Rectal smooth muscle tissue (tissue), 1 donor: ENCODE data around the gene CYYR1.

Source experiments
- H3K27ac ChIP-seq: one replicate; pipeline ENCODE4 v1.7.0; 2013; ENCODE audit warnings: low read depth, low read length, inconsistent platforms
- H3K27me3 ChIP-seq: one replicate; pipeline ENCODE4 v1.7.0; 2013; ENCODE audit warnings: low read length; ENCODE audit not compliant: control insufficient read depth, insufficient read depth
- H3K36me3 ChIP-seq: one replicate; pipeline ENCODE4 v1.7.0; 2013; ENCODE audit warnings: low read length; ENCODE audit not compliant: control insufficient read depth, insufficient read depth
- H3K4me1 ChIP-seq: one replicate; pipeline ENCODE4 v1.7.0; 2013; ENCODE audit warnings: low read length; ENCODE audit not compliant: control insufficient read depth, insufficient read depth
- H3K4me3 ChIP-seq: one replicate; pipeline ENCODE4 v1.7.0; 2013; ENCODE audit warnings: low read length
- H3K9ac ChIP-seq: one replicate; pipeline ENCODE4 v1.7.0; 2013; ENCODE audit warnings: low read length

CYYR1 gene

DNA sequence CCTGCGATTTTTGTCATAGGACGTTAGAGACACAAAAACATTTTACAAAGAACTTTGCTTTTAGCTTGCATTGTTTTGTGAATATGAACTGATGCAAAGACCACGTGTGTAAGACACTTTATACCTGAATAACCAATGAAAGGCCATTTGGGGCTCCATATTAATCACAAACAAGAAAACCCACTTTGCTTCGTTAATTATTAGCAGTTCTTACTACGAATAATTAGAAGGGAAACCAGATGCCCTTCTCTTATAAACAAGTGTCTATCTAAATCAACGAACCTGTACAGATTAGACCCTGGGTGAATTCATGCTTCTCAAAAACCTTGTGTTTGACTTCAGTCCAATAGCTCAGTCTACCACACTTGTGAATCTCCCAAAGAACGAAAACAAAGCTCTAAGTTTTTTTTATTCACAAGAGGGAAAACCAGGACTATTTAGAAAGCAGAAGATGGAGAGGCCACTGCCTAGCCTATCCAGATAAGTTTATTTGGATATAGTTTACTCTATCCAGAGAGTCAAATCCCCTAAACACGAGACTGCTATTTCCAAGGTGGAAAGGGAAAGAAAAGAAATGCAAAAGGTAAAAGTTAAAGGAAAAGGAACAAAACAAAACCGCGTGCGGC lies 897 bp downstream of the CYYR1 start:
- no peak overlapping the region for H3K9ac ChIP-seq
- no peaks in the 10 kb centered on the region for H3K27me3 ChIP-seq
- H3K4me1 ChIP-seq, result no peaks in the 10 kb centered on the region
- no peak overlapping the region for H3K27ac ChIP-seq
- H3K36me3 ChIP-seq, result no peaks in the 10 kb centered on the region
- no peak overlapping the region for H3K4me3 ChIP-seq

DNA sequence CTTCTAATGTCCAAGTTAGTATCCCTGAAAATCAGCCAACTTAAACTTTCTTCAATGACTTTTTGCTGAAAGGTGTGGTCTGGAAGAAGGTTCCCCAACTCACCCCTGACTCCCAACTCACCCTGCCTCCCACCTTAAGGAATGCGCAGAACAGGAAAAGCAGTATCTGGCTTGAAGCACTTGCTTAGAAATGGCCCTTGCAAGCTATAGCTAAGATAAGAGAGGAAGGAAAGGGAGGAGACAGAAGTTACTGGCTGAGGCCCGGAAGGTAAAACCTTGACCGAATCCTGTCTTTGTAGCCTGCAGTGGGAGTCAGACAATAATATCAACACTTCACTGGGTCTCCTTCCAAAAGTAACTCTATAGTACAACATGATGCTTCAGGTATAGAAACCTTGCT lies 2.9 kb downstream of the CYYR1 start:
- Histone ChIP-seq H3K27ac (no peak overlapping the region), H3K4me3 (no peak overlapping the region)

DNA sequence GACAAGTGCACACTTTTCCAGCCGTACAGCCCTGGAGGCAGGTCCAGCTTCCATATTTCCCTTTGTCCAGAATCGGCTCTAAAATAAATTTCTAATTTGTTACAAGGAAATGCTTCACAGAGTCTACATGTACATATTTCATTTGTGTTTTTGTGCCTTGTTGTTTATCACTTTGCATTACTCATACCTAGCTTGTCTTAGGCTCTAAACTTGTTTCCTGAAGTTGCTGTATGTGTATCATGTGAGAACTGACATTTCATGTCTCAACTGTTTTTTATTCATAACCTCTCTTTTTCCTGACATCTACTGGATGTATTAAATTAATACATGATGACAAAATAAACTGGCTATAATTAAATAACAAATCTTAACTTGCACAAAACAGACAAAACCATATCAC lies 7.5 kb downstream of the CYYR1 start:
- Histone ChIP-seq H3K9ac (no peak overlapping the region), H3K27me3 (no peaks in the 10 kb centered on the region), H3K4me3 (no peak overlapping the region), H3K27ac (no peak overlapping the region), H3K36me3 (no peaks in the 10 kb centered on the region), H3K4me1 (no peaks in the 10 kb centered on the region)

More for the DNA sequence above, 2.9 kb downstream of the CYYR1 start:
- no peak overlapping the region for H3K9ac ChIP-seq
- no peaks in the 10 kb centered on the region for H3K27me3 ChIP-seq
- no peaks in the 10 kb centered on the region for H3K4me1 ChIP-seq
- no peaks in the 10 kb centered on the region for H3K36me3 ChIP-seq

DNA sequence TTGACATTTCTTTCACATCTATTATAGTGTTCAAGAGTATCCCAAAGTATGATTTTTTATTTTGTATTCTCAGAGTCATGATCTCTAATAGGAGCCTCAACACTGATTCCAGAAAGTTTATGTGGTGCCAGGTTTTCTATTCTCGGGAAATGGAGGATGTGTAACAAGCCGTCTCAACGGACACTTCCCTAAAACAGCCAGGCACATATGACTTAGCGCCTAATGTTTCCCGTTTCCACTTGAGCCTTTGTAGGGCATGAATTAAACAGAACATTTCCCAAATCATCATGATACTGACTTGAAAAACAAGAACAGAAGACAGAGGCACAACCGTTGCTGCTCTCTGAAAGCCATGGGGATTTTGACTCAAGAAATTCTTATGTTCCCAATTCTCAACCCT lies 8.0 kb downstream of the CYYR1 start:
- no peak overlapping the region for H3K4me3 ChIP-seq
- H3K27me3 ChIP-seq, result no peaks in the 10 kb centered on the region
- H3K27ac ChIP-seq, result no peak overlapping the region
- H3K4me1 ChIP-seq, result no peaks in the 10 kb centered on the region
- H3K9ac ChIP-seq, result no peak overlapping the region
- no peaks in the 10 kb centered on the region for H3K36me3 ChIP-seq

DNA sequence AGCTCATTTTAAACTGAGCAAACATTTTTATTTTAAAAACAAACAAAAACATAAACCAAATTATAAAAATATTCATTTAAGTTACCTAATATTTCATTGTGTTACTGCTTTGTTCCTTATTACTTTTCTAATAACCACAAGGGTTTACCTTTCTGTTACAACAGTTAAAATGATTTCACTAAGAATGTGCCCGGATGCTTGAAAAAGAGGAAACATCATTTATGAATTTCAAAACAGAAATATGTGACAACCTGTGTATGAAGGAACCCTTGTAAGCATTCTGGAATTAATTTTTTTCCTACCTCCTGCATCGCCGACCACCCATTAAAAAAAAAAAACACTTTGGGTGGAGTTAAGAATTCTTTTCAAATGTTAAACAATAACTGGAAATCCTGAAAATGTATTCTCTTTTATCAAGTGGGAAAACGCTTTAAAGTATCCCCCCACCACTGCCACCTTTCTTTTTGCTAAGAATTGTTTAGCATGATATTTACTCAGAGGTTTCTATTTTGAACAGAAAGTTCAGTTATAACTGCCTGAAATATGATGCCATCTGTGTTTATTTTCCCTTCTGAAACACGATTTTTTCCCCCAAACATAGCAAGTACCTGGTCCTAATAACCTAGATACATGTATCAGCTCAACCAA lies 9.1 kb downstream of the CYYR1 start:
- Histone ChIP-seq H3K27ac (no peak overlapping the region), H3K4me3 (no peak overlapping the region), H3K36me3 (no peaks in the 10 kb centered on the region), H3K9ac (no peak overlapping the region), H3K27me3 (no peaks in the 10 kb centered on the region), H3K4me1 (no peaks in the 10 kb centered on the region)

DNA sequence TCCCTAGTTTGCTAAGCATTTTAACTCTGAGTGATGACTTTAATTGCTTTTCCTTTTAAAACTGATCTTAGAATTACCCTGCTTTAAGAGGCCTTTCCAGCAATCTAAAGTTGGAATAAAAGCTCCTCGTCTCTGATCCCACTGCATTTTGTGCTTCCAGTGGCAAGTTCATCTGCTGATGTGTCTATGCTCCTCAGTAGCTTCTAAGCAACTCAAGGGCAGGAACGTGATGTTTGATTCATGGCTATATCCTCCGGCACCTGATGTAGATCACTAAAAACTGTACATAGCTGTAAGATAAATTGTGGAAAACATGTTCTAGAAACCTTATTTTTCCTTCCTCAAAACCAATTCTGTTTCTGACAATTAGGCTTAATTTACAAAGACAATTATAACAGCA lies 12.5 kb downstream of the CYYR1 start:
- Histone ChIP-seq H3K9ac (no peak overlapping the region), H3K4me1 (no peaks in the 10 kb centered on the region), H3K36me3 (no peaks in the 10 kb centered on the region), H3K27ac (no peak overlapping the region), H3K27me3 (no peaks in the 10 kb centered on the region), H3K4me3 (no peak overlapping the region)

DNA sequence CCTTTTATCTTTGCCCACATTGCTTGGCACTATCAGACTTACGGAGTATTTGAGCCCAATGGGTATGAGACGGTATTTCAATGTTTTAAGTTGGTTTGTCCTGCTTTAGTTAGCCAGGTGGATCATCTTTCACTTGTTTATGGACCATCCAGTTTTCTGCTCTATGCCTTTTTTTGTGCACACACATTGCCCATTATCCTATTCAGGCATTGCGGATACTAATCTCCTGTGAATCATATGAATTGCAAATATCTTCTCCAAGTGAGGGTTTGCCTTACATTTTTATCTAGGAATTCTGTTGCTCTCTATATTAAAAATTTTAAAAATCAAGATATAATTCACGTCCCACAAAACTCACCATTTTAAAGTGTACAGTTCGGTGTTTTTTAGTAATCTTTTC lies 14.0 kb downstream of the CYYR1 start:
- Histone ChIP-seq H3K4me1 (no peaks in the 10 kb centered on the region), H3K4me3 (no peak overlapping the region), H3K36me3 (no peaks in the 10 kb centered on the region), H3K27ac (no peak overlapping the region), H3K9ac (no peak overlapping the region), H3K27me3 (no peaks in the 10 kb centered on the region)

DNA sequence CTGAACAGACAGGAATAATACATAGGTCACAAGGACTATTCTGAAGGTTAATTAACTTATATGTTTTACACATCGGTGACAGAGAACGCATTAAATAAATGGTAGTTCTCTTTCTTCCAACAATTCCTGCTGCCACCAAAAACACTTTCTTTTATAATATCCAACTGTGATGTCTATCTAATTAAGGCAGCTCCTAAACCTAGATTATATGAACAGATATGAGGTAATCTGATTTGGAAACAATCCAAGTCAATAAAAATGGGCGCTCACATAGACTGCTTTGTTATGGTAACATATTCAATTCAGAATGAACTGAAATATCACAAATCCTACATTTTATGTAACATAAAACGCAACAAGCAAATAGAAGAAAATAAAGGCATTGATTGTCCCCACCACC lies 16.0 kb downstream of the CYYR1 start:
- no peak overlapping the region for H3K4me3 ChIP-seq
- no peaks in the 10 kb centered on the region for H3K36me3 ChIP-seq
- no peak overlapping the region for H3K27ac ChIP-seq
- no peaks in the 10 kb centered on the region for H3K27me3 ChIP-seq
- no peak overlapping the region for H3K9ac ChIP-seq
- no peaks in the 10 kb centered on the region for H3K4me1 ChIP-seq

DNA sequence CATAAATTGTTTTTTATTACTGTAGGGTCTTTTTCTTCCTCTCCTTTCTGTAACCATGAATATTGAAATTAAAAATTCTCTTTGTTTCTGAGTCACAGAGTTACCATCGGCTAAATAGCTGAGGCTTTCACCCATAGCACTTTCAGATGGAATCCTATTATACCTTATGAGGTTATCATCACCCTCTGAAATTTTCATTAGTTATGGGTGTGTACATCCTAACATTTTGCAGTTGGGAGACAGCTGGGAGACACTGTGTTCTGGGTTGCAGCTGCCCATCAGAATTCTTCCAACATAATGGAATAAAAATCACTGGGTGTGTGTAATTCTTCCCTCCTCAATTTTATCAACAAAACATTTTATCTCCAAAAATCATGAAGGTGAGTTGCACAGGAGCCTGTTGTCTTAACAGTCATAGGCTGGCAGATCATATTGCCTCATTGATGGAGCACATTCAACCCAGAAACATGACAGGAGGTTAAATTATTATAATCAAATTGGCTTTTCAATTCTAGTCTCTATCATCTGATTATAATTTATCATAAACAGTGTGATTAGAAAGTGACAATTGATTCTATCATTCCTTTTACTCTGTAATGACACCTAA lies 17.4 kb downstream of the CYYR1 start:
- Histone ChIP-seq H3K9ac (no peak overlapping the region), H3K27ac (no peak overlapping the region), H3K27me3 (no peaks in the 10 kb centered on the region), H3K36me3 (no peaks in the 10 kb centered on the region), H3K4me1 (no peaks in the 10 kb centered on the region), H3K4me3 (no peak overlapping the region)

DNA sequence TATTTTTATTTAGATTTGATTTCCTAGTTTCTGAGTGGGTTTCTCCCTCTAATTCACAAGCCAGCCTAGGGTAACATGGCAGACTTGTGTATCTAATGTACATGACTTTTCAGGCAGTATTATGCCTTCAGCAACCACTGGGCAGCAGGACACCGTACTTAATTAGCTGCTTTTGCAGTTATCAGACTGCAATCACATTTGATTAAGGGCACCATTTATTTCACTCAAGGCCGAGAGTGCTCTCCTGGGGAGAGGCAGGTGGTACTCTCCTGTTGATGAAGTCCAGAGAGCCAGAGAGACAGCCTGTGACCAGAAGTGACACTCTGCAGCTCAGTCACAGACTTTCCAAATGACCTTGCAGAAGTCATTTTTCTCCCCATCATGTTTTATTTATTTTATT lies 18.7 kb downstream of the CYYR1 start:
- Histone ChIP-seq H3K36me3 (no peaks in the 10 kb centered on the region), H3K27ac (no peak overlapping the region), H3K9ac (no peak overlapping the region), H3K4me1 (no peaks in the 10 kb centered on the region), H3K4me3 (no peak overlapping the region), H3K27me3 (no peaks in the 10 kb centered on the region)

DNA sequence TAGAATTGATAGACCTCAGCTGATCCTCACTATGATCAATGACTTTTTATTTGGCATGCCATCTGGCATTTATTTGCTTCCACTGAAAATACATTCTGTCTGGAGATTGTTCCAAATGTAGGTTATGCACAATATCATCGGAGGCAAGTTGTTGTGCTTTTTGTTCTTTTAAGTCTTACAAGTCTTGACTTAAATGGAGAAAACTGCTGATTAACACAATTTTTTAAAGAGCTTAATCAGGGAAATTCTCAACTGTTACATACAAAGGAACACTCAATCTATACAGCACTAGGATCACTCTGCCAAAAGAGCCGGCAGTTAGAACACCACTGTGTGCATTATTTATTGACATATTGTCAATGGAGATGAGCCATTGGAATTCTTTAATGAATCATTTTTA lies 19.2 kb downstream of the CYYR1 start:
- H3K9ac ChIP-seq, result no peak overlapping the region
- no peaks in the 10 kb centered on the region for H3K36me3 ChIP-seq
- H3K4me3 ChIP-seq, result no peak overlapping the region
- no peaks in the 10 kb centered on the region for H3K4me1 ChIP-seq
- H3K27me3 ChIP-seq, result no peaks in the 10 kb centered on the region
- H3K27ac ChIP-seq, result no peak overlapping the region

DNA sequence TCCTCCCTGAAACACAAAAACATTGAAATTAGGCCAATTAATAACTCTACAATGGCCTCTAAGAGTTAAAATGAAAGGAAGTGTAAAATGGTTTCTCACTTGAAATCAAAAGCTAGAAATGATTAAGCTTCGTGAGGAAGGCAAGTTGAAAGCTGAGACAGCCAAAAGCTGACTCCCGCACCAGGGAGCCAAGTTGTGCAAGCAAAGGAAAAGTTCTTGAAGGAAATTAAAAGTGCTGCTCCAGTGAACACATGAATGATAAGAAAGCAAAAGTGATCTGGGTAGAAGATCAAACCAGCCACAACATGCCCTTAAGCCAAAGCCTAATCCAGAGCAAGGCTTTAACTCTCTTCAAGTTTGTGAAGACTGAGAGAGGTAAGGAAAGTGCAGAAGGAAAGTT lies 22.8 kb downstream of the CYYR1 start:
- Histone ChIP-seq H3K9ac (no peak overlapping the region), H3K4me3 (no peak overlapping the region), H3K4me1 (no peaks in the 10 kb centered on the region), H3K27ac (no peak overlapping the region), H3K27me3 (no peaks in the 10 kb centered on the region), H3K36me3 (no peaks in the 10 kb centered on the region)
